WTC11 (cell line): ENCODE data around the gene RHOXF2. TPM values are rescaled to one million over a fixed set of nuclear protein-coding genes. Genes with fewer than 3 reads are reported as not detected.
A peak's percentile ranks its signal among the peaks of the same experiment; 100 is the strongest.

Experiments used
- ATAC-seq: fragments of 200-7000 bp; cut with Tn5 transposase; 2 replicates; pipeline ENCODE4 v1.10.0; 2021; ENCODE audit warnings: mild to moderate bottlenecking, moderate library complexity
- CTCF ChIA-PET: fragments of 300-600 bp; sonication (Branson Sonifier 250); formaldehyde crosslinking; loops from one replicate; lab custom pipeline; 2021; ENCODE audit warnings: antibody characterized with exemption; lab: Charles Lee
- POLR2A ChIA-PET: fragments of 350-600 bp; sonication (Branson Sonifier 250); formaldehyde crosslinking; loops from one replicate; lab custom pipeline; 2021; ENCODE audit warnings: antibody characterized with exemption; lab: Charles Lee
- DNase-seq: peaks from one replicate; pipeline ENCODE4 v3.0.0; 2021; ENCODE audit warnings: low spot score
- H3K27ac Mint-ChIP-seq: 2 replicates; pipeline ENCODE4 v1.8.0; 2021; ENCODE audit warnings: mixed read lengths
- H3K27me3 Mint-ChIP-seq: 2 replicates; pipeline ENCODE4 v1.8.0; 2021; ENCODE audit warnings: low read depth, mild to moderate bottlenecking, moderate library complexity, mixed read lengths
- H3K36me3 Mint-ChIP-seq: 2 replicates; pipeline ENCODE4 v1.8.0; 2021; ENCODE audit warnings: mixed read lengths
- H3K4me1 Mint-ChIP-seq: 2 replicates; pipeline ENCODE4 v1.8.0; 2022; ENCODE audit warnings: mixed read lengths
- H3K4me3 Mint-ChIP-seq: 2 replicates; pipeline ENCODE4 v1.8.0; 2021; ENCODE audit warnings: mild to moderate bottlenecking, moderate library complexity, mixed read lengths
- H3K9me3 Mint-ChIP-seq: 2 replicates; pipeline ENCODE4 v1.8.0; 2021; ENCODE audit warnings: mixed read lengths
- ELF4 ChIP-seq: sonication (generic); formaldehyde crosslinking; IDR thresholded peaks from 2 replicates; pipeline ENCODE4 v1.8.1; 2022; ENCODE audit warnings: low read depth, mild to moderate bottlenecking, moderate library complexity, missing genetic modification reagents
- FOXP1 ChIP-seq: sonication (generic); formaldehyde crosslinking; IDR thresholded peaks from 2 replicates; pipeline ENCODE4 v1.8.0; 2022; ENCODE audit warnings: missing genetic modification reagents, mild to moderate bottlenecking, moderate library complexity, borderline replicate concordance
- IRF2 ChIP-seq: sonication (generic); formaldehyde crosslinking; IDR thresholded peaks from 2 replicates; pipeline ENCODE4 v1.8.0; 2022; ENCODE audit warnings: low read depth, missing genetic modification reagents, borderline replicate concordance
- KAT7 ChIP-seq: sonication (generic); formaldehyde crosslinking; IDR thresholded peaks from 2 replicates; pipeline ENCODE4 v1.8.1; 2023; ENCODE audit warnings: missing genetic modification reagents, mild to moderate bottlenecking, borderline replicate concordance
- MXD4 ChIP-seq: fragments of 250-450 bp; sonication (Bioruptor Pico); IDR thresholded peaks from 2 replicates; pipeline ENCODE4 v1.8.0; 2021; ENCODE audit warnings: mild to moderate bottlenecking, moderate library complexity, borderline replicate concordance
- MYBL2 ChIP-seq: sonication (generic); formaldehyde crosslinking; IDR thresholded peaks from 2 replicates; pipeline ENCODE4 v1.8.1; 2023; ENCODE audit warnings: mild to moderate bottlenecking, moderate library complexity, missing genetic modification reagents
- OVOL2 ChIP-seq: fragments of 250-450 bp; sonication (Bioruptor Pico); IDR thresholded peaks from 2 replicates; pipeline ENCODE4 v1.9.0; 2021; ENCODE audit warnings: mild to moderate bottlenecking, borderline replicate concordance
- SP1 ChIP-seq: sonication (generic); formaldehyde crosslinking; conservative IDR thresholded peaks from 2 replicates; pipeline ENCODE4 v1.8.1; 2022; ENCODE audit warnings: missing genetic modification reagents
- TP53 ChIP-seq: sonication (generic); formaldehyde crosslinking; IDR thresholded peaks from 2 replicates; pipeline ENCODE4 v1.8.1; 2023; ENCODE audit warnings: mild to moderate bottlenecking, missing genetic modification reagents
- ZNF219 ChIP-seq: sonication (generic); formaldehyde crosslinking; IDR thresholded peaks from 2 replicates; pipeline ENCODE4 v1.8.0; 2023; ENCODE audit warnings: missing genetic modification reagents, mild to moderate bottlenecking, borderline replicate concordance
- total RNA-seq: library from RNA; stranded (reverse); gene quantifications from 3 replicates; pipeline ENCODE4 v1.2.3, GENCODE V29; 2021
- TF ChIP-seq, protein P1 (sequence below): sonication (generic); formaldehyde crosslinking; IDR thresholded peaks from 2 replicates; pipeline ENCODE4 v1.8.1; 2023; ENCODE audit warnings: mild to moderate bottlenecking, missing genetic modification reagents
- TF ChIP-seq, protein P2 (sequence below): sonication (generic); formaldehyde crosslinking; IDR thresholded peaks from 2 replicates; pipeline ENCODE4 v1.8.1; 2022; ENCODE audit warnings: missing genetic modification reagents, borderline replicate concordance
- TF ChIP-seq, protein P3 (sequence below): fragments of 250-450 bp; sonication (Bioruptor Pico); IDR thresholded peaks from 2 replicates; pipeline ENCODE4 v1.9.0; 2021; ENCODE audit warnings: mild to moderate bottlenecking
- TF ChIP-seq, protein P4 (sequence below): fragments of 250-450 bp; sonication (Bioruptor Pico); IDR thresholded peaks from 2 replicates; pipeline ENCODE4 v1.9.0; 2021; ENCODE audit warnings: mild to moderate bottlenecking
- TF ChIP-seq, protein P5 (sequence below): sonication (generic); formaldehyde crosslinking; IDR thresholded peaks from 2 replicates; pipeline ENCODE4 v1.8.0; 2022; ENCODE audit warnings: missing genetic modification reagents
- TF ChIP-seq, protein P6 (sequence below): sonication (generic); formaldehyde crosslinking; IDR thresholded peaks from 2 replicates; pipeline ENCODE4 v1.8.0; 2023; ENCODE audit warnings: mild to moderate bottlenecking, missing genetic modification reagents
- TF ChIP-seq, protein P7 (sequence below): sonication (generic); formaldehyde crosslinking; IDR thresholded peaks from 2 replicates; pipeline ENCODE4 v1.8.1; 2023; ENCODE audit warnings: mild to moderate bottlenecking, moderate library complexity, missing genetic modification reagents

Gene RHOXF2
- total RNA-seq, 1 experiment from 2014 or later = 0.20 TPM

DNA sequence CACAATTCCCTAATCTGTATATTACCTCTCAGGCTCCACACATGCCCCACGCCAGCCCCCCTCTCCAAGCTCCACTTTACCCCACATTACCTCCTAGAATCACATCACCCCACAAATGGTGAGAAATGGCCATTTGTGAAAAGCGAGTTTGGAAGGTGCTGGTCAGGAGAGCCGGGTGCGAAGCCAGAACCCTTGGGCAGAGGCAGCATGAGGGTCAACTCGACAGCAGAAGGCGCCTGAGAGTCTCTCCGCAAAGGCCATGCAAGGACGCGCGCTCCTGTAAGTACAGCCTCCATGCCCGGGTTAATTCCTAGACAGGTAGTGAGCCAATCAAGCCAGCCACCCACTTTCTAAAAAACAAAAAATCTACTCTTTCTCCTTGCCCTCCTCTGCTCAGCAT lies 42.4 kb downstream of the RHOXF2 start:
- peaks cover 5% of the 10 kb centered on the region for H3K4me1 Mint-ChIP-seq
- no peak overlapping the region for H3K4me3 Mint-ChIP-seq
- ATAC-seq (peak; percentile 56), DNase-seq (no peak)
- TF ChIP-seq, protein P1, sequence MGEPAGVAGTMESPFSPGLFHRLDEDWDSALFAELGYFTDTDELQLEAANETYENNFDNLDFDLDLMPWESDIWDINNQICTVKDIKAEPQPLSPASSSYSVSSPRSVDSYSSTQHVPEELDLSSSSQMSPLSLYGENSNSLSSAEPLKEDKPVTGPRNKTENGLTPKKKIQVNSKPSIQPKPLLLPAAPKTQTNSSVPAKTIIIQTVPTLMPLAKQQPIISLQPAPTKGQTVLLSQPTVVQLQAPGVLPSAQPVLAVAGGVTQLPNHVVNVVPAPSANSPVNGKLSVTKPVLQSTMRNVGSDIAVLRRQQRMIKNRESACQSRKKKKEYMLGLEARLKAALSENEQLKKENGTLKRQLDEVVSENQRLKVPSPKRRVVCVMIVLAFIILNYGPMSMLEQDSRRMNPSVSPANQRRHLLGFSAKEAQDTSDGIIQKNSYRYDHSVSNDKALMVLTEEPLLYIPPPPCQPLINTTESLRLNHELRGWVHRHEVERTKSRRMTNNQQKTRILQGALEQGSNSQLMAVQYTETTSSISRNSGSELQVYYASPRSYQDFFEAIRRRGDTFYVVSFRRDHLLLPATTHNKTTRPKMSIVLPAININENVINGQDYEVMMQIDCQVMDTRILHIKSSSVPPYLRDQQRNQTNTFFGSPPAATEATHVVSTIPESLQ = no peak
- TF ChIP-seq, protein P2, sequence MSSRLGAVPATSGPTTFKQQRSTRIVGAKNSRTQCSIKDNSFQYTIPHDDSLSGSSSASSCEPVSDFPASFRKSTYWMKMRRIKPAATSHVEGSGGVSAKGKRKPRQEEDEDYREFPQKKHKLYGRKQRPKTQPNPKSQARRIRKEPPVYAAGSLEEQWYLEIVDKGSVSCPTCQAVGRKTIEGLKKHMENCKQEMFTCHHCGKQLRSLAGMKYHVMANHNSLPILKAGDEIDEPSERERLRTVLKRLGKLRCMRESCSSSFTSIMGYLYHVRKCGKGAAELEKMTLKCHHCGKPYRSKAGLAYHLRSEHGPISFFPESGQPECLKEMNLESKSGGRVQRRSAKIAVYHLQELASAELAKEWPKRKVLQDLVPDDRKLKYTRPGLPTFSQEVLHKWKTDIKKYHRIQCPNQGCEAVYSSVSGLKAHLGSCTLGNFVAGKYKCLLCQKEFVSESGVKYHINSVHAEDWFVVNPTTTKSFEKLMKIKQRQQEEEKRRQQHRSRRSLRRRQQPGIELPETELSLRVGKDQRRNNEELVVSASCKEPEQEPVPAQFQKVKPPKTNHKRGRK (CRISPR knock-in tag) = no peak
- TF ChIP-seq IRF2 (CRISPR knock-in tag) (no peak), MYBL2 (CRISPR knock-in tag) (no peak)
- POLR2A ChIA-PET = no interaction called here
- no peak overlapping the region for H3K27ac Mint-ChIP-seq
- no peaks in the 10 kb centered on the region for H3K36me3 Mint-ChIP-seq
- no peaks in the 10 kb centered on the region for H3K27me3 Mint-ChIP-seq
- CTCF ChIA-PET = interaction anchor here (1.7 kb wide), 1 partner anchor 50 kb away, joined by 4 read pairs; the partner anchor contains the start of gene ZBTB33
- H3K9me3 Mint-ChIP-seq = no peaks in the 10 kb centered on the region

DNA sequence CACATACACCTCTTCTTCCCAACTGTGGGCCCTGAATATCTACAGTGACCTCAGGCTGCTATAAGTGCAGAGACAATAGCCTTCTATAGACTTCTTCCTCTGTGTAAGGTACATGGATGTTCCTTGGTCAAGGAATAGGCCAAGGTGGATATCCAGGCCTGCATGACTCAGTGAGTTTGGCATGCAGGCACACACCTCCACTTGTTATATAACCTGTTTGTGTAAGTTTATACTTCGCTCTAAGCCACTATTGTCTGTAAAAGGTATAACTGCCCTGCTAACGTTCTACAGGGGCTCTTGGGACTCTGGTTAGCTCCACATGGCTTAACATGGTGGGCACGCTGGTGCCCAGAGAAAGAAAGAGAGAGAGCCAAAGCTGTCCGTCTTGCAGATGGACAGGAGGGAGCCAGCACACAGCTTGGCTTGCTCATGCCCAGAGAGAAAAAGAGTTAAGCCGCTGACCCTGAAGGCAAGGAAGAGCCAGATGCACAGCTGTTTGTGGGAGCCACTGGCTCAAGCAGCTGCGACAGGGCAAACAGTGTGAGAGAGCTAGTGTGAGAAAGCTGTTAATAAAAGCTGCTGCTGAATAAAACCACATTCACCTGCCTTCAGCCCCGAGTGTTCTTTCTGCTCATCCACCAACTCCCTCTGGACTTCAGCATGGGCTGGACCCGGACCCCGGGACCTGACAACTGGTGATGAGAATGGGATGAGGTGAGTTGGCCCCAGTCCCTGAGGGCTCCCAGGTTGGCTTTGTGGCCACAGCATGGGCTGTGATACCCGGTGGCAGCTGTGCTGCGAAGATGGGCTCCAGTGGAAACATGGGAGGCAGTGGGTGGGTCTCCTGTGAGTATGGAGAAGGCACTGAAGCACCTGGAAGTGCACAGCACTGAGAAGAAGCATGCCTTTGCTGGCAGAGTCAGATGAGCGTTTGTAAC lies 47.7 kb downstream of the RHOXF2 start:
- no peak for DNase-seq
- POLR2A ChIA-PET = no interaction called here
- H3K4me1 Mint-ChIP-seq = no peaks in the 10 kb centered on the region
- no peak for ATAC-seq
- no peaks in the 10 kb centered on the region for H3K36me3 Mint-ChIP-seq
- no peak overlapping the region for H3K4me3 Mint-ChIP-seq
- no peaks in the 10 kb centered on the region for H3K9me3 Mint-ChIP-seq
- no peaks in the 10 kb centered on the region for H3K27me3 Mint-ChIP-seq
- CTCF ChIA-PET = interaction anchor here (2.4 kb wide), 1 partner anchor 8 kb away, joined by 12 read pairs; no protein-coding TSS in a partner anchor
- H3K27ac Mint-ChIP-seq = no peak overlapping the region
- no peak for TF ChIP-seq MXD4 (CRISPR knock-in tag)
- TF ChIP-seq, protein P3, sequence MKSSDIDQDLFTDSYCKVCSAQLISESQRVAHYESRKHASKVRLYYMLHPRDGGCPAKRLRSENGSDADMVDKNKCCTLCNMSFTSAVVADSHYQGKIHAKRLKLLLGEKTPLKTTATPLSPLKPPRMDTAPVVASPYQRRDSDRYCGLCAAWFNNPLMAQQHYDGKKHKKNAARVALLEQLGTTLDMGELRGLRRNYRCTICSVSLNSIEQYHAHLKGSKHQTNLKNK (CRISPR knock-in tag) = no peak
- TF ChIP-seq, protein P4, sequence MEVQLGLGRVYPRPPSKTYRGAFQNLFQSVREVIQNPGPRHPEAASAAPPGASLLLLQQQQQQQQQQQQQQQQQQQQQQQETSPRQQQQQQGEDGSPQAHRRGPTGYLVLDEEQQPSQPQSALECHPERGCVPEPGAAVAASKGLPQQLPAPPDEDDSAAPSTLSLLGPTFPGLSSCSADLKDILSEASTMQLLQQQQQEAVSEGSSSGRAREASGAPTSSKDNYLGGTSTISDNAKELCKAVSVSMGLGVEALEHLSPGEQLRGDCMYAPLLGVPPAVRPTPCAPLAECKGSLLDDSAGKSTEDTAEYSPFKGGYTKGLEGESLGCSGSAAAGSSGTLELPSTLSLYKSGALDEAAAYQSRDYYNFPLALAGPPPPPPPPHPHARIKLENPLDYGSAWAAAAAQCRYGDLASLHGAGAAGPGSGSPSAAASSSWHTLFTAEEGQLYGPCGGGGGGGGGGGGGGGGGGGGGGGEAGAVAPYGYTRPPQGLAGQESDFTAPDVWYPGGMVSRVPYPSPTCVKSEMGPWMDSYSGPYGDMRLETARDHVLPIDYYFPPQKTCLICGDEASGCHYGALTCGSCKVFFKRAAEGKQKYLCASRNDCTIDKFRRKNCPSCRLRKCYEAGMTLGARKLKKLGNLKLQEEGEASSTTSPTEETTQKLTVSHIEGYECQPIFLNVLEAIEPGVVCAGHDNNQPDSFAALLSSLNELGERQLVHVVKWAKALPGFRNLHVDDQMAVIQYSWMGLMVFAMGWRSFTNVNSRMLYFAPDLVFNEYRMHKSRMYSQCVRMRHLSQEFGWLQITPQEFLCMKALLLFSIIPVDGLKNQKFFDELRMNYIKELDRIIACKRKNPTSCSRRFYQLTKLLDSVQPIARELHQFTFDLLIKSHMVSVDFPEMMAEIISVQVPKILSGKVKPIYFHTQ = no peak
- TF ChIP-seq ELF4 = no peak
- no peak for TF ChIP-seq ZNF219 (CRISPR knock-in tag)
- TF ChIP-seq KAT7 (CRISPR knock-in tag) = no peak
- no peak for TF ChIP-seq SP1
- no peak for TF ChIP-seq FOXP1 (CRISPR knock-in tag)
- no peak for TF ChIP-seq TP53 (CRISPR knock-in tag)
- no peak for TF ChIP-seq OVOL2
- TF ChIP-seq, protein P5, sequence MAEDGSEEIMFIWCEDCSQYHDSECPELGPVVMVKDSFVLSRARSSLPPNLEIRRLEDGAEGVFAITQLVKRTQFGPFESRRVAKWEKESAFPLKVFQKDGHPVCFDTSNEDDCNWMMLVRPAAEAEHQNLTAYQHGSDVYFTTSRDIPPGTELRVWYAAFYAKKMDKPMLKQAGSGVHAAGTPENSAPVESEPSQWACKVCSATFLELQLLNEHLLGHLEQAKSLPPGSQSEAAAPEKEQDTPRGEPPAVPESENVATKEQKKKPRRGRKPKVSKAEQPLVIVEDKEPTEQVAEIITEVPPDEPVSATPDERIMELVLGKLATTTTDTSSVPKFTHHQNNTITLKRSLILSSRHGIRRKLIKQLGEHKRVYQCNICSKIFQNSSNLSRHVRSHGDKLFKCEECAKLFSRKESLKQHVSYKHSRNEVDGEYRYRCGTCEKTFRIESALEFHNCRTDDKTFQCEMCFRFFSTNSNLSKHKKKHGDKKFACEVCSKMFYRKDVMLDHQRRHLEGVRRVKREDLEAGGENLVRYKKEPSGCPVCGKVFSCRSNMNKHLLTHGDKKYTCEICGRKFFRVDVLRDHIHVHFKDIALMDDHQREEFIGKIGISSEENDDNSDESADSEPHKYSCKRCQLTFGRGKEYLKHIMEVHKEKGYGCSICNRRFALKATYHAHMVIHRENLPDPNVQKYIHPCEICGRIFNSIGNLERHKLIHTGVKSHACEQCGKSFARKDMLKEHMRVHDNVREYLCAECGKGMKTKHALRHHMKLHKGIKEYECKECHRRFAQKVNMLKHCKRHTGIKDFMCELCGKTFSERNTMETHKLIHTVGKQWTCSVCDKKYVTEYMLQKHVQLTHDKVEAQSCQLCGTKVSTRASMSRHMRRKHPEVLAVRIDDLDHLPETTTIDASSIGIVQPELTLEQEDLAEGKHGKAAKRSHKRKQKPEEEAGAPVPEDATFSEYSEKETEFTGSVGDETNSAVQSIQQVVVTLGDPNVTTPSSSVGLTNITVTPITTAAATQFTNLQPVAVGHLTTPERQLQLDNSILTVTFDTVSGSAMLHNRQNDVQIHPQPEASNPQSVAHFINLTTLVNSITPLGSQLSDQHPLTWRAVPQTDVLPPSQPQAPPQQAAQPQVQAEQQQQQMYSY (CRISPR knock-in tag) = no peak
- TF ChIP-seq, protein P6, sequence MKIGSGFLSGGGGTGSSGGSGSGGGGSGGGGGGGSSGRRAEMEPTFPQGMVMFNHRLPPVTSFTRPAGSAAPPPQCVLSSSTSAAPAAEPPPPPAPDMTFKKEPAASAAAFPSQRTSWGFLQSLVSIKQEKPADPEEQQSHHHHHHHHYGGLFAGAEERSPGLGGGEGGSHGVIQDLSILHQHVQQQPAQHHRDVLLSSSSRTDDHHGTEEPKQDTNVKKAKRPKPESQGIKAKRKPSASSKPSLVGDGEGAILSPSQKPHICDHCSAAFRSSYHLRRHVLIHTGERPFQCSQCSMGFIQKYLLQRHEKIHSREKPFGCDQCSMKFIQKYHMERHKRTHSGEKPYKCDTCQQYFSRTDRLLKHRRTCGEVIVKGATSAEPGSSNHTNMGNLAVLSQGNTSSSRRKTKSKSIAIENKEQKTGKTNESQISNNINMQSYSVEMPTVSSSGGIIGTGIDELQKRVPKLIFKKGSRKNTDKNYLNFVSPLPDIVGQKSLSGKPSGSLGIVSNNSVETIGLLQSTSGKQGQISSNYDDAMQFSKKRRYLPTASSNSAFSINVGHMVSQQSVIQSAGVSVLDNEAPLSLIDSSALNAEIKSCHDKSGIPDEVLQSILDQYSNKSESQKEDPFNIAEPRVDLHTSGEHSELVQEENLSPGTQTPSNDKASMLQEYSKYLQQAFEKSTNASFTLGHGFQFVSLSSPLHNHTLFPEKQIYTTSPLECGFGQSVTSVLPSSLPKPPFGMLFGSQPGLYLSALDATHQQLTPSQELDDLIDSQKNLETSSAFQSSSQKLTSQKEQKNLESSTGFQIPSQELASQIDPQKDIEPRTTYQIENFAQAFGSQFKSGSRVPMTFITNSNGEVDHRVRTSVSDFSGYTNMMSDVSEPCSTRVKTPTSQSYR (CRISPR knock-in tag) = no peak
- TF ChIP-seq, protein P7, sequence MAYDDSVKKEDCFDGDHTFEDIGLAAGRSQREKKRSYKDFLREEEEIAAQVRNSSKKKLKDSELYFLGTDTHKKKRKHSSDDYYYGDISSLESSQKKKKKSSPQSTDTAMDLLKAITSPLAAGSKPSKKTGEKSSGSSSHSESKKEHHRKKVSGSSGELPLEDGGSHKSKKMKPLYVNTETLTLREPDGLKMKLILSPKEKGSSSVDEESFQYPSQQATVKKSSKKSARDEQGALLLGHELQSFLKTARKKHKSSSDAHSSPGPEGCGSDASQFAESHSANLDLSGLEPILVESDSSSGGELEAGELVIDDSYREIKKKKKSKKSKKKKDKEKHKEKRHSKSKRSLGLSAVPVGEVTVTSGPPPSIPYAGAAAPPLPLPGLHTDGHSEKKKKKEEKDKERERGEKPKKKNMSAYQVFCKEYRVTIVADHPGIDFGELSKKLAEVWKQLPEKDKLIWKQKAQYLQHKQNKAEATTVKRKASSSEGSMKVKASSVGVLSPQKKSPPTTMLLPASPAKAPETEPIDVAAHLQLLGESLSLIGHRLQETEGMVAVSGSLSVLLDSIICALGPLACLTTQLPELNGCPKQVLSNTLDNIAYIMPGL (CRISPR knock-in tag) = no peak
